HEK293T (cell line): Measurements from ENCODE around the gene TET2.

ENCODE experiments used
- BHLHE40 ChIP-seq: fragments of 450-650 bp; IDR thresholded peaks from 2 replicates; pipeline ENCODE4 v1.6.1; 2016; ENCODE audit warnings: mild to moderate bottlenecking, moderate library complexity, borderline replicate concordance
- CTBP1 ChIP-seq: fragments of 450-650 bp; IDR thresholded peaks from 2 replicates; pipeline ENCODE4 v1.6.1; 2016; ENCODE audit warnings: borderline replicate concordance
- ELF4 ChIP-seq: fragments of 450-650 bp; IDR thresholded peaks from 2 replicates; pipeline ENCODE4 v1.6.1; 2017; ENCODE audit warnings: antibody characterized with exemption
- FOXM1 ChIP-seq: fragments of 450-650 bp; IDR thresholded peaks from 2 replicates; pipeline ENCODE4 v1.6.1; 2017; ENCODE audit warnings: mild to moderate bottlenecking, borderline replicate concordance
- HDGF ChIP-seq: fragments of 450-650 bp; IDR thresholded peaks from 2 replicates; pipeline ENCODE4 v1.6.1; 2017; ENCODE audit warnings: antibody characterized with exemption, borderline replicate concordance
- LEF1 ChIP-seq: fragments of 450-650 bp; IDR thresholded peaks from 2 replicates; pipeline ENCODE4 v1.6.1; 2017; ENCODE audit warnings: mild to moderate bottlenecking, borderline replicate concordance
- NFRKB ChIP-seq: fragments of 450-650 bp; IDR thresholded peaks from 2 replicates; pipeline ENCODE4 v1.6.1; 2016; ENCODE audit warnings: mild to moderate bottlenecking, moderate library complexity
- SP1 ChIP-seq: fragments of 450-650 bp; IDR thresholded peaks from 2 replicates; pipeline ENCODE4 v1.6.1; 2017
- ZNF384 ChIP-seq: fragments of 450-650 bp; IDR thresholded peaks from 2 replicates; pipeline ENCODE4 v1.6.1; 2016

- no peak for TF ChIP-seq ZNF384
- TF ChIP-seq FOXM1, result no peak
- TF ChIP-seq ELF4, result no peak
- no peak for TF ChIP-seq BHLHE40
- no peak for TF ChIP-seq SP1
- no peak for TF ChIP-seq NFRKB
- TF ChIP-seq LEF1, result no peak
- no peak for TF ChIP-seq CTBP1
- no peak for TF ChIP-seq HDGF
Observed at GRCh38 chr4:105184316-105184980, 37.8 kb downstream of the TET2 start.
